Endodermal cell (in vitro differentiated cells): ENCODE data around the gene ARHGEF2. TPM values are rescaled to one million over a fixed set of nuclear protein-coding genes. Genes with fewer than 3 reads are reported as not detected.

Experiments
- DNase-seq: peaks from one replicate; pipeline ENCODE4 v3.0.0-alpha.2; 2017
- H3K27ac ChIP-seq: 2 replicates; pipeline ENCODE4 v1.5.1; 2013; ENCODE audit warnings: mild to moderate bottlenecking, low read depth, low read length, moderate library complexity
- H3K27me3 ChIP-seq: 2 replicates; pipeline ENCODE4 v1.6.1; 2013; ENCODE audit warnings: mild to moderate bottlenecking, low read length, moderate library complexity; ENCODE audit not compliant: insufficient read depth, control insufficient read depth, poor library complexity, severe bottlenecking
- H3K36me3 ChIP-seq: 2 replicates; pipeline ENCODE4 v1.7.0; 2013; ENCODE audit warnings: mild to moderate bottlenecking, low read length, moderate library complexity; ENCODE audit not compliant: control insufficient read depth, insufficient read depth
- H3K4me1 ChIP-seq: one replicate; pipeline ENCODE4 v1.7.0; 2013; ENCODE audit warnings: low read length; ENCODE audit not compliant: control insufficient read depth, insufficient read depth
- H3K4me3 ChIP-seq: 2 replicates; pipeline ENCODE4 v1.5.1; 2013; ENCODE audit warnings: mild to moderate bottlenecking, low read length, moderate library complexity
- H3K9ac ChIP-seq: 2 replicates; pipeline ENCODE4 v1.6.1; 2013; ENCODE audit warnings: mild to moderate bottlenecking, low read length, moderate library complexity; ENCODE audit not compliant: poor library complexity, severe bottlenecking; ENCODE audit errors: extremely low read depth
- H3K9me3 ChIP-seq: 2 replicates; pipeline ENCODE4 v1.6.1; 2013; ENCODE audit warnings: mild to moderate bottlenecking, low read length, moderate library complexity; ENCODE audit not compliant: control insufficient read depth
- H3K27ac Mint-ChIP-seq: 2 replicates; pipeline ENCODE4 v1.8.0; 2020; ENCODE audit warnings: mixed read lengths
- H3K27me3 Mint-ChIP-seq: 2 replicates; pipeline ENCODE4 v1.8.0; 2021; ENCODE audit warnings: mild to moderate bottlenecking, mixed read lengths; ENCODE audit not compliant: insufficient read depth
- H3K36me3 Mint-ChIP-seq: 2 replicates; pipeline ENCODE4 v1.8.0; 2020; ENCODE audit warnings: low read depth, mixed read lengths
- H3K4me1 Mint-ChIP-seq: 2 replicates; pipeline ENCODE4 v1.8.0; 2020; ENCODE audit warnings: mixed read lengths
- H3K4me3 Mint-ChIP-seq: 2 replicates; pipeline ENCODE4 v1.8.0; 2020; ENCODE audit warnings: mild to moderate bottlenecking, moderate library complexity, mixed read lengths
- H3K9me3 Mint-ChIP-seq: 2 replicates; pipeline ENCODE4 v1.8.0; 2020; ENCODE audit warnings: mild to moderate bottlenecking, mixed read lengths
- WGBS, 2 experiments: methylation state at CpG; one replicate each; pipeline versions ENCODE4 v1.1.5 to v1.1.7; 2013; ENCODE audit warnings: missing lambda C conversion rate in 2 of 2, mixed read lengths in 1 of 2; ENCODE audit not compliant: insufficient coverage in 1 of 2, insufficient read length in 1 of 2; 5-methylcytosine and 5-hydroxymethylcytosine counted together
- total RNA-seq, 2 donors: library from RNA; stranded (reverse); fragmentation: NEBNext Ultra II Directional in 1 of 2; extraction: Animal tissue kit (Norgen Biotek cat#: 25700) in 1 of 2; gene quantifications; 2 replicates in 1 of 2; 3 replicates in 1 of 2; pipeline ENCODE4 v1.2.1, GENCODE V29; 2021
- TF ChIP-seq, protein P1 (sequence below): fragments of 200-600 bp; sonication (generic); conservative IDR thresholded peaks from 2 replicates; pipeline ENCODE4 v1.5.0; 2021; ENCODE audit warnings: antibody characterized with exemption, mild to moderate bottlenecking

Gene ARHGEF2
- total RNA-seq, 2 donors from 2014 or later, result 134 to 147 TPM

- peak overlapping the region; percentile 96 for H3K4me3 Mint-ChIP-seq
- peak; percentile 63 for DNase-seq
- peaks cover 22% of the 10 kb centered on the region for H3K36me3 ChIP-seq
- peak overlapping the region; percentile 79 for H3K9ac ChIP-seq
- WGBS, 2 experiments, result 4 to 5% methylated on average over 4 to 5 of the region's 5 CpGs
- no peaks in the 10 kb centered on the region for H3K9me3 ChIP-seq
- H3K27ac ChIP-seq, result peak overlapping the region; percentile 83
- H3K27me3 ChIP-seq, result no peaks in the 10 kb centered on the region
- H3K4me1 ChIP-seq, result peaks cover 30% of the 10 kb centered on the region
- H3K9me3 Mint-ChIP-seq, result no peaks in the 10 kb centered on the region
- peaks cover 16% of the 10 kb centered on the region for H3K36me3 Mint-ChIP-seq
- peaks cover 71% of the 10 kb centered on the region for H3K4me1 Mint-ChIP-seq
- H3K27ac Mint-ChIP-seq, result peak overlapping the region; percentile 92
- TF ChIP-seq, protein P1, sequence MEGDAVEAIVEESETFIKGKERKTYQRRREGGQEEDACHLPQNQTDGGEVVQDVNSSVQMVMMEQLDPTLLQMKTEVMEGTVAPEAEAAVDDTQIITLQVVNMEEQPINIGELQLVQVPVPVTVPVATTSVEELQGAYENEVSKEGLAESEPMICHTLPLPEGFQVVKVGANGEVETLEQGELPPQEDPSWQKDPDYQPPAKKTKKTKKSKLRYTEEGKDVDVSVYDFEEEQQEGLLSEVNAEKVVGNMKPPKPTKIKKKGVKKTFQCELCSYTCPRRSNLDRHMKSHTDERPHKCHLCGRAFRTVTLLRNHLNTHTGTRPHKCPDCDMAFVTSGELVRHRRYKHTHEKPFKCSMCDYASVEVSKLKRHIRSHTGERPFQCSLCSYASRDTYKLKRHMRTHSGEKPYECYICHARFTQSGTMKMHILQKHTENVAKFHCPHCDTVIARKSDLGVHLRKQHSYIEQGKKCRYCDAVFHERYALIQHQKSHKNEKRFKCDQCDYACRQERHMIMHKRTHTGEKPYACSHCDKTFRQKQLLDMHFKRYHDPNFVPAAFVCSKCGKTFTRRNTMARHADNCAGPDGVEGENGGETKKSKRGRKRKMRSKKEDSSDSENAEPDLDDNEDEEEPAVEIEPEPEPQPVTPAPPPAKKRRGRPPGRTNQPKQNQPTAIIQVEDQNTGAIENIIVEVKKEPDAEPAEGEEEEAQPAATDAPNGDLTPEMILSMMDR, result no peak
- H3K4me3 ChIP-seq, result peak overlapping the region; percentile 93
- peaks cover 1% of the 10 kb centered on the region for H3K27me3 Mint-ChIP-seq
Observed at GRCh38 chr1:155976913-155977689, 1.2 kb downstream of the ARHGEF2 start.

GRCh38 chr1:155976062-155976912 is 2.1 kb downstream of the ARHGEF2 start:
- peak; percentile 86 for DNase-seq
- Histone ChIP-seq H3K27me3 (no peaks in the 10 kb centered on the region), H3K36me3 (peaks cover 22% of the 10 kb centered on the region), H3K27ac (peak overlapping the region; percentile 83), H3K4me3 (peak overlapping the region; percentile 93), H3K9me3 (no peaks in the 10 kb centered on the region), H3K4me1 (peaks cover 33% of the 10 kb centered on the region), H3K9ac (peak overlapping the region; percentile 79)
- H3K27ac Mint-ChIP-seq, result peak overlapping the region; percentile 92
- H3K9me3 Mint-ChIP-seq, result no peaks in the 10 kb centered on the region
- TF ChIP-seq, protein P1, result no peak
- peaks cover 1% of the 10 kb centered on the region for H3K27me3 Mint-ChIP-seq
- H3K4me1 Mint-ChIP-seq, result peaks cover 67% of the 10 kb centered on the region
- 0 to 1% methylated on average over 3 to 12 of the region's 14 CpGs for WGBS, 2 experiments
- H3K4me3 Mint-ChIP-seq, result peak overlapping the region; percentile 96
- H3K36me3 Mint-ChIP-seq, result peaks cover 16% of the 10 kb centered on the region

DNA sequence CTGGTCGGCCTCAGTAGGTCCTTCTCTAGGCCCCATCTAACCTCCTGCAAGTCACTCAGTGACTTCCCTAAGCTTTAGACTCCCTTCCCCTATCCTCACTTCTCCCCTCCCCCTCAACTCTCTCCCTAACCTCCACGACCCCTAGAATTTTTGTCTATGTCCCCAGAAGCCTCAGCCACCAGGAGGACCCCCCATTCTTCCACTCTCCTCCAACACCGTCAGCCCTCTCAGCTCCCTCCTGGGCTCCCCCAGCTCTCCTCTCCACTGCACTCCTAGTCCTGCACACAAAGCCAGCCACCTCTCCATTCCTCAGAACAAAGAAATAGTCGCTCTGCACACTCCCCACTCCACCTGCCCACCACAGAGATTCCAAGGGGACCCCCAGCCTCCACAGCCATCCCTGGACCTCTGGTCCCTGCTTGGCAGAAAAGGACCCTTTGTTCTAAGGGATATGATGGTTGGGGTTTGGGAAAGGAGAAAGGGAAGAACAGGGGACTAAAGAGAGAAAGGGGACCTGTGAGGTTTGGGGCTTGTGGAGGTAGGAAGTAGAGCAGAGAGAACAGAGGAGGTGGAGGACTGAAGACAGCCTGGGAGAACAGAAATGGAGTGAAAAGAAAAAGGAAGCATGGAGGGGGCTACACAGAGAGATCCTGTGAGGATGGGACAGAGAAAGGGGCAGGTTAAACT is 2.8 kb downstream of the ARHGEF2 start:
- peak overlapping the region; percentile 93 for H3K4me3 ChIP-seq
- Mint-ChIP-seq H3K9me3 (no peaks in the 10 kb centered on the region), H3K27ac (peak overlapping the region; percentile 92), H3K36me3 (peaks cover 21% of the 10 kb centered on the region), H3K27me3 (peaks cover 1% of the 10 kb centered on the region), H3K4me1 (peaks cover 66% of the 10 kb centered on the region), H3K4me3 (peak overlapping the region; percentile 96)
- H3K27me3 ChIP-seq, result no peaks in the 10 kb centered on the region
- no peak for DNase-seq
- peaks cover 35% of the 10 kb centered on the region for H3K4me1 ChIP-seq
- TF ChIP-seq, protein P1, result no peak
- H3K9me3 ChIP-seq, result no peaks in the 10 kb centered on the region
- H3K9ac ChIP-seq, result peak overlapping the region; percentile 79
- peaks cover 22% of the 10 kb centered on the region for H3K36me3 ChIP-seq
- 31 to 35% methylated on average over 3 to 4 of the region's 4 CpGs for WGBS, 2 experiments
- peak overlapping the region; percentile 83 for H3K27ac ChIP-seq
